GM18951 (cell line): Measurements from ENCODE around the gene PRR5L.
"Not testable (repeated sequence)": the region's sequence is repeated elsewhere in the genome, so short reads cannot be mapped to it uniquely, and the experiment has no call there.

Experiments used
- POLR2A ChIP-seq: IDR thresholded peaks from 4 replicates; pipeline ENCODE4 v1.6.1; 2011; ENCODE audit warnings: mild to moderate bottlenecking; ENCODE audit not compliant: insufficient read length, insufficient read depth; ENCODE audit errors: extremely low read depth
- in situ Hi-C: fragments of 300-500 bp; cut with MboI; formaldehyde crosslinking; loops from one replicate; pipeline ENCODE4 v1.12.0; 2022; ENCODE audit warnings: low sequenced_read_pairs, mixed read lengths, inconsistent platforms; ENCODE audit not compliant: unreplicated experiment

PRR5L gene

DNA sequence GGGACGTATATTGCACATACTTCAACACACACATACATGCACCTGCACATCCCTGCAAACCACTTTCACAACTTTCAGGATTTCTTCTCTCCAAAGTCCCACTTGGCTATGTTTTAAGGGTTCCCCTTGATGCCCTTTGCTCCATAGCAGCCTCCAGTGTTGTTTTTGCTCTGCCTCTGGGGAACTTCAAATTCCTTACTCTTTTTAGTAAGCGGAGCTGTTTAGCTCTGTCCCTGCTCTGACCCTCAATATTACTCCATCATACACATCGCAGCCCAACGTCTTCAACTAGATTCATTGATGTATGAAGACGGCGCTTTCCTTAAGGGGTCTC lies 18.3 kb downstream of the PRR5L start:
- TF ChIP-seq POLR2A, result no peak
- in situ Hi-C loops, result no loop called here

DNA sequence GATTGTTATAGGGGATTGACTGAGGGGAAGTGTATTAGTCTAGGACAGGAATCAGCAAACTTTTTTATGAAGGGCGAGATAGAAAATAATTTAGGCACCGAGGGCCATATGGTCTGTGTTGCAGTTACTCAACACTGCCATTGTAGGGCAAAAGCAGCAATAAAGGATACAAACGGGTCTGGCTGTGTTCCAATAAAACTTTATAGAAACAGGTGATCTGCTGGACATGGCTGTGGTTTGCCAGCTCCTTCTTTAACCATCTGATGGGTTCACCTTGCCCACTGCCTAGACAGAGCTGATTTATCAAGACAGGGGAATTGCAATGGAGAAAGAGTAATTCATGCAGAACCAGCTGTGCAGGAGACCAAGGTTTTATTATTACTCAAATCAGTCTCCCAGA lies 20.0 kb downstream of the PRR5L start:
- in situ Hi-C loops, result no loop called here
- TF ChIP-seq POLR2A, result no peak

DNA sequence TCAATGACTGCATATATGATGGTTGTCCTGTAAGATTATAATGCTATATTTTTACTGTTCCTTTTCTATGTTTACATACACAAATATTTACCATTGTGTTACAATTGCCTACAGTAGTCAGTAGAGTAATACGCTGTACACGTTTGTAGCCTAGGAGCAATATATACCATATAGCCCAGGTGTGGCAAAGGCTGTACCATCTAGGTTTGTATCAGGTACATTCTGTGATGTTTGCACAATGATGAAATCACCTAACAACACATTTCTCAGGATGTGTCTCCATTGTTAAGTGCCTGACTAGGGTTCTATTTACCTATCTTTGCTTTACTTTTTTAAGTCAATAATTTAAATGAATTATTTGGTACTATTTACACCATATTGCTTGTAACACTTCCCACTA lies 21.9 kb downstream of the PRR5L start:
- TF ChIP-seq POLR2A, result no peak
- in situ Hi-C loops, result no loop called here

DNA sequence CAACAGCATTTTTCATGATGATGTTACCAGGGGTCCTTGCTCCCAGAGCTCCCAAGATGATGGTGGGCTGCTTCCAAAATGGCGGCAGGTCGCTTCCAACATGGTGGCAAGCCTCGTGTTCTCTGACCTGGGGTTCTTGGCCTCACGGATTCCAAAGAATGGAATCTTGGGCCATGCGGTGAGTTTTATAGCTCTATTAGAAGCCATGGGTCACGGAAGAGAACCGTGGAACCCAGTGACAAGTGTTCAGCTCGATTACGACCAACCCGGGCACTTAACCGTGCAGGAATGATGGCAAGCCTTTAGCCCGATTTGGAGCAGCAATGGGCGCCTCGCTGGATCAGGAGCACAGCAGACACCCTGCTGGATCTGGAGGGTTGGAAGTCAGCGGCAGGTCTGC lies 28.9 kb downstream of the PRR5L start:
- in situ Hi-C loops, result not testable (repeated sequence)

DNA sequence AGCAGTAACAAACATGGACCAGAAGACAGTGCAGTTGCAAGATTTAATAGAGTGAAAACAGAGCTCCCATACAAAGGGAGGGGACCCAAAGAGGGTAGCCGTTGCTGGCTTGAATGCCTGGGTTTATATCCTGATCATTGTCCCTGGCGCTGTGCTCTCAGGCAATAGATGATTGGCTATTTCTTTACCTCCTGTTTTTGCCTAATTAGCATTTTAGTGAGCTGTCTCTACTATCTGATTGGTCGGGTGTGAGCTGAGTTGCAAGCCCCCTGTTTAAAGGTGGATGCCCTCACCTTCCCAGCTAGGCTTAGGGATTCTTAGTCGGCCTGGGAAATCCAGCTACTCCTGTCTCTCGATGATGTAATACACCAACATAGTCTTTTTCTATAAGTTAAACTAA lies 29.3 kb downstream of the PRR5L start:
- in situ Hi-C loops, result not testable (repeated sequence)

DNA sequence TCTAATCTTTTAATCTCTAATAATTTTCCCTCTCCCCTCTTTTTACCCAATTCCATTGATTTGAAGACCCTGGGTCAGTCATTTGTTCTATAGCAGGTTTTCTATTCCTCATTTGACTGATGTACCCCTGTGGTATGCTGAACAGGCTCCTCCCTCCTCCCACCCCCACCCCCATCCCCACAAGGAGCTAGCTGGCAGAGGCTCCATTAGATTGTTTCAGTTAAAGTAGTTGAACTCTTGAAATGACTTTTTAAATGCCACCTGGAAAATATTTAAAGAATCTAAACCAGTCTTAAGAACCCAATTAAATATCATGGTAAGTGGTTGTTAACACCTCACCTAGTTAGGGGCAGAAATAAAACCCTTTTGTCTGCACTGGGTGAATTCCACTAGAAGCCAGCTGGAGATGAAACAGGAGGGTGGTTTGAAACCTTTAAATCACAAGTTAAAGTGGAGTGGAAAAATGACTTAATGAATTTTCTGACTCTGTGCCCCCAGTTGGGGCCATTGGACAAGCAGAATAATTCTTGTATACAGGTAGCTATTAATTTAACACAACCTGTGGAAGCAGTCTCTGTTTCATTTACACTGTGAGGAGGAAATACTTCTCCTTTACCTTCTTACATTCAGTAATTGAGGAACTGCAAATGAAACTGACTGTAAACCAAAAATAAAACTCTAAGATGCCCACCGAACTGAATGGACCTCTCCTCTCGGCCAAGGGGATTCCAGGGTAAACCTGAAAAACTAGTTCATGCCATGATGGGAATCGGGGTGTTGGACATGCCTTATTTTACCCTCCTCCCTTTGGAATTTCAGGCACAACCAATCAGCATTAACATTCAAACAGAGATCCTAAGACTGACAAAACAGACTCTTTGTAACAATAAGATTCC lies 30.7 kb downstream of the PRR5L start:
- no peak for TF ChIP-seq POLR2A
- in situ Hi-C loops, result no loop called here

DNA sequence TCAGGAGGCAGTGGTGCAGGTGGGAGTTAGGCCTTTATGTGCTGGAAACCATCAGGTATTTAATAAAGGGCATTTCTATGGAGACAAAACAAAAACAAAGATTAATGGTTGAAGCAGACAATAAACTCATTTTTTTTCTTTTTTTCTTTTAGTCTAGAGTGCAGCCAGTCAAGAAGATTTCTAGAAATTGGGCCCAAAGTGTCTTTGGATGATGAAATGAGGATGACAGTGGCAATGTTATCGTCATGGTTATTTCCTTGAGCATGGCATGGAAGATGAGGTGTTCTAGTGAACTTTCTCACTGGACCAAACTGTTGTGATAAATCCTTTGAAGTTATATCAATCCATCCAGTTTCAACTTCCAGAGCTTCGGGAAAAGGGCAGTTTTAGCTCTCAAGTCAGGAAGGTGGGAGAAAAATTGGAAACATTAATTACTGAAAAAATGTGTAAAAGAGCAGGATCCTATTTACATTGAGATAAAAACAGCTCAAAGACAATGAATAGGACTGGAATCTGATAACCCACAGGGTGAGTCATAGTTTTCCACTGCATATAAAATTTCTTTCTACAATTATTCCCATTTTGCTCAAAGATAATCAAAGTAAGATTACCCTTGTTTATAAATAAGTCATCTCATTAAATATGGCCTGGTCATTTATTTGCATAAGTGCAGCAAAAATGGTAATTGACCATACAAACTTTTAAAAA lies 33.0 kb downstream of the PRR5L start:
- no peak for TF ChIP-seq POLR2A
- in situ Hi-C loops, result no loop called here

DNA sequence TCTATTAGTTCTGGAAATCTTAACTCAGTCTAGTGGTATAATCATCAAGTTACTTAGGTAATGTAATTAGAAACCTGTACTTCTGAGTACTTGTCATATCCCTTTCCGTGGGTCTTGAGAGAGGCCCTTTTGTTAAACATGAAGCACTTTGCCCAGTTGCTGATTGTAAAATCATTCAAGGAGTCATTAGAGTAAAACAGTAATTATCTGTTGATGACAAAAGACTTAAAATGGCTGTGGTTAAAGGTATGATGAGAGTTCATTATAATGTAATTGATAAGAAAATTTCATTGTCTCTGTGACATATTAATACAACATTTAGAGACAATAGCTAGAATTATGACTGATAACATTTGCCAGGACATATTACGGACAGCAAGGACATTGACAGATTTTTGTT lies 34.3 kb downstream of the PRR5L start:
- in situ Hi-C loops, result no loop called here
- no peak for TF ChIP-seq POLR2A

DNA sequence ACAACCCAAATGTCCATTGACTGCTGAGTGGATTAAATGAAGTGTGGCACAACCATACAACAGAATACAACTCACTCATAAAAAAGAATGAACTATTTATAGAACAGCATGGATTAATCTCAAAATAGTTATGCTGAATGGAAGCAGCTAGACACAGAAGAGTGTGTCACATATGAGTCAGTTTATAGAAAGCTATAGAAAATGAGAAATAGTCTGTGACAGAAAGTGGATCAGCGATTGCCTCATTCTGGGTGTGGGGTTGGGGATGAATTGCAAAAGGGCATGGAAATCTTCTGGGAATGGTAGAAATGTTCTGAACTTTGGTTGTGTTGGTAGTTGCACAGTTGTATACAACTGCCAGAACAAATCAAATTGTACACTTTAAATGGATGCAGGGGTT lies 37.4 kb downstream of the PRR5L start:
- no peak for TF ChIP-seq POLR2A
- in situ Hi-C loops, result no loop called here

DNA sequence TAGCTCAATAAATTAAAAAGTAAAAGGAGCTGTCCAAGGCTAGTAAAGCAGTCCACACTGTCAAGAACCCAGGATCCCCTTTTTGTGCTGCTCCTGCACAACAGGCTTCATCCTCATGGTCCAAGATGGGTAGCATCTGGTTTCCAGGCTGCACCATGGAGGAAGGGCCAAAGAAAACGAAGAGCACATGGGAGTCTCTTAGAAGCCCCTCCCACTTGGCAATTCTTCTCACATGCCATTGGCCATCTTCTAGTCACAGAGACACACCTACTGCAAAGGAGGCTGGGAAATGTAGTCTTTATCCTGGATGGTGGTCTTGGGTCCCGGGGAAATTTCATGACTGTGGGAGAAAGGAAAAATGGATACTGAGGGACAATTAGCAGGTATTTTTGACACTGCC lies 37.8 kb downstream of the PRR5L start:
- in situ Hi-C loops, result no loop called here

DNA sequence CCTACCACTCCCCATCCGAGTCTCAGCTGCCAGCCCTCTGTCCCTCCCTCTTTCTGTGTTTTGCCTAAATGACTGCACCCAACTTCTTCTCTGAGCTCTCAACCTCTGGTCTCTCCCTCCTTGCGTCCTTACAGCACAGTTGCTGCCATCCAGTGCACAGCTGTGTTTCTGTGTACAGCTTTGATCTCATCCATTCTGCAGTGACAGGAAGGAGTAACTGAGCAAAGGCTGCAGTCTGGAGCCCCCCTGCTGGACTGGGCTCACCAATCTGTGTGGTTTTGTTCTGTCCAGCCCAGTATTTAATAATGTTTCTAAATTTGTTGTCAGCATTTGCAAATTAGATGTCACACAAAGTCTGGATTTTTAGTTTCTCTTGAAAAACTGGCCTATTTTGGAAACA lies 43.8 kb downstream of the PRR5L start:
- TF ChIP-seq POLR2A, result no peak
- in situ Hi-C loops, result no loop called here

More for the DNA sequence above, 37.8 kb downstream of the PRR5L start:
- no peak for TF ChIP-seq POLR2A

DNA sequence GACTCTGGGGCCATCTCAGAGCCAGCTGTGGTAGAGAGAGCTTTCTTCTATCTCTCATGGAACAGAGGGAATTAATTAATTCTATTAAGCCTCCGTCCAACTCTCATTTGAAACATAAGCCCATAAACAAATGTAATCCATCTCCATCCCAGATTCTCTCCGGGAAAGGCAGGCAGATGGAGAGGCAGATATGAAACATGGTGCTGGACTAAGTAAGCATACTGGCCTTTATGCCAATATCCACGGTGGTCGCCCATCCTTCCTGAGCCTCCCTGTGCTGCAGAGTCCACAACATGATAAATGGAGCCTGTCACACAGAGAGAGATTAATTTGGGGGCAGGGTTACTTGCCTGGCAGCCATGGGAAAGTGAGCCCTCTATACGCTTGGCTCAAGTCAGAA lies 44.8 kb downstream of the PRR5L start:
- TF ChIP-seq POLR2A, result no peak
- in situ Hi-C loops, result no loop called here

DNA sequence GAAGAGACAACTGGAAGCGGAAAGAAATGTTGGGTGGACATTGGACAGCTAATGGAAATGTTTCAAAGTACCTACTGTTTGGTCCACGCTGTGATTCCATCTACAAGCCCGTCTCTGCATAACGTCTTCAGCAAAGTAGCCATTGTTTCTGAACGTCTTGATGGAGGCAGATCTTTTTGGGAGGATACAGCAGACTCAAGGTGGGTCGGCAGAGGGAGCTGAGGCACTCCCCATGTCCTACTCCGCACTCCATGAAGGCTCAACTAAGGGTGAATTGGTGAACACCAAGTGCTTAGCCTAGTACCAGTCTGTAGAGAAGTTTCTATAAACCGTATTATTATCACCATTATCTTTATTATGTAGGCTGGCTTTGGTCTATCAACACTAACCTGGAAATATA lies 45.8 kb downstream of the PRR5L start:
- in situ Hi-C loops, result no loop called here
- no peak for TF ChIP-seq POLR2A

DNA sequence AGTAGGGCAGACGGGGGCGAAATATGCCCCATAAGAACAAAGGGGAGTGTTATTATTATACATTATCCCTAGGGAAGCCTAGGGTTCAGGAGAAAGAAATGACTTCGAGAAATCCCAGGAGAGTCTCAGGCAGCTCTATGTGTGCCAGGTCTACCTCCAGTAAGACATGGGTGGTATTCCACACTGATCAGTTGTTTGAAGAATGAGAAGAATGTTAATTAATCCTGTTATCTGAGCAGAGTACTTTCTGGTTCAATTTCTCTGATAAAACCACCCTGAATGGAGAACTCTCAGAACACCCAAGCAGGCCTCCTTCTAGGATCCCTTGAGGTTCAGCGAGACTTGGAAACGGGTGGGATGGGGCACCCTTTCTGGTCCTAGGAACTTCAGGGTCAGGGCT lies 46.2 kb downstream of the PRR5L start:
- in situ Hi-C loops, result no loop called here
- no peak for TF ChIP-seq POLR2A
